Measurements from ENCODE around the gene THAP7. TPM values are rescaled to one million over a fixed set of nuclear protein-coding genes. Genes with fewer than 3 reads are reported as not detected.
A peak's percentile ranks its signal among the peaks of the same experiment; 100 is the strongest.

THAP7 gene
- total RNA-seq, 1 experiment from 2014 or later, result 19.3 TPM

- POLR2A ChIA-PET, result no interaction called here
- H3K4me3 Mint-ChIP-seq, result peak overlapping the region; percentile 85
- H3K9me3 Mint-ChIP-seq, result no peaks in the 10 kb centered on the region
- DNase-seq (ENCODE audit: low spot score) (no peak), ATAC-seq (peak; percentile 8)
- H3K36me3 Mint-ChIP-seq, result no peaks in the 10 kb centered on the region
- CTCF ChIA-PET, result interaction anchor here (1.4 to 2.7 kb wide), 3 partner anchors 15 to 89 kb away, joined by 3 to 19 read pairs (median 3); partner anchors contain the start of gene LZTR1
- TF ChIP-seq JUN (CRISPR knock-in tag; IDR thresholded peaks at IDR 0.05), result no peak
- no peak for TF ChIP-seq NFATC4 (CRISPR knock-in tag; IDR thresholded peaks at IDR 0.05)
- 0 out of 2 replicates have a peak, but pooled peaks have one; percentile 25 for TF ChIP-seq PRDM15 (CRISPR knock-in tag; IDR thresholded peaks at IDR 0.05)
- TF ChIP-seq MAX (CRISPR knock-in tag; IDR thresholded peaks at IDR 0.05), result no peak
- TF ChIP-seq GRHL2 (CRISPR knock-in tag; IDR thresholded peaks at IDR 0.05; ENCODE audit: insufficient replicate concordance, severe bottlenecking), result no peak
- 0 out of 2 replicates have a peak, but pooled peaks have one; percentile 33 for TF ChIP-seq FOXP1 (CRISPR knock-in tag; IDR thresholded peaks at IDR 0.05; ENCODE audit: borderline replicate concordance)
- TF ChIP-seq TEAD4 (CRISPR knock-in tag; IDR thresholded peaks at IDR 0.05), result no peak
- no peak for TF ChIP-seq ZNF317 (CRISPR knock-in tag; IDR thresholded peaks at IDR 0.05; ENCODE audit: borderline replicate concordance, low read depth)
- H3K27me3 Mint-ChIP-seq (ENCODE audit: low read depth), result peaks cover 16% of the 10 kb centered on the region
- peaks cover 36% of the 10 kb centered on the region for H3K4me1 Mint-ChIP-seq
- peak overlapping the region; percentile 89; the same call in 1 of the 2 replicates for H3K27ac Mint-ChIP-seq
Measured at GRCh38 chr22:21013657-21014201, 11.8 kb upstream of the THAP7 start.

- Mint-ChIP-seq H3K36me3 (no peaks in the 10 kb centered on the region), H3K9me3 (no peaks in the 10 kb centered on the region), H3K27ac (no peak overlapping the region), H3K27me3 (ENCODE audit: low read depth) (peaks cover 15% of the 10 kb centered on the region), H3K4me3 (peak overlapping the region; percentile 85), H3K4me1 (peaks cover 36% of the 10 kb centered on the region)
- ATAC-seq, result no peak
- no peak for TF ChIP-seq PRRX2 (CRISPR knock-in tag; IDR thresholded peaks at IDR 0.05)
- TF ChIP-seq ZBTB43 (CRISPR knock-in tag; IDR thresholded peaks at IDR 0.05), result no peak
- no peak for TF ChIP-seq EMX1 (CRISPR knock-in tag; IDR thresholded peaks at IDR 0.05)
- TF ChIP-seq, protein P1, sequence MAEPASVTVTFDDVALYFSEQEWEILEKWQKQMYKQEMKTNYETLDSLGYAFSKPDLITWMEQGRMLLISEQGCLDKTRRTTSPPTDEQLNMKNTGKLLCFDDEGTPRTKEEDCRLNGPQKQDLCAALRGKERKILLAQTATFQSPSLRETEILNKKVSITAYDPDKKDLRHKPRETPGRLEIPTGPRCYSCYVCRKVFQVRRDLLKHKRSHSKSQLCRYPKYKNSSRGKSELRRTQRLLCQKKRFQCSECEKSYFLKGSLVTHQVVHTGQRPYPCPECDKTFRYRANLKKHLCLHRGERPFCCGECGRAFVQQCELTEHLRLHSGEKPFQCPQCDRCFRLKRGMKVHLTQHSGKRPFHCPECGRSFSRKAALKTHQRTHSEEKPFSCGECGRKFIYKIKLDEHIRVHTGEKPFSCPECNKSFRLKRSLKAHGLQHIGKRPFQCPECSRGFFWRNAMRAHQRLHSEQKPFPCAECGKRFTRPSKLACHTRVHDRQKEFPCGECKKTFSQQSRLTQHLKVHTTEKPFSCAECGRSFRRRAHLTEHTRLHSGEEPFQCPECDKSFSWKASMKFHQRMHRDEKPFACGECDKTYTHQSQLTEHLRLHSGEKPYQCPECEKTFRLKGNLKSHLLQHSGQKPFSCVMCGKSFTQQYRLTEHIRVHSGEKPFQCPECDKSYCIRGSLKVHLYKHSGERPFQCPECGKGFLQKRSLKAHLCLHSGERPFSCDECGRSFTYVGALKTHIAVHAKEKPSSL (CRISPR knock-in tag; conservative IDR thresholded peaks at IDR 0.05), result no peak
- TF ChIP-seq ZSCAN18 (CRISPR knock-in tag; IDR thresholded peaks at IDR 0.05), result no peak
- ChIA-PET CTCF (interaction anchor here (0.6 to 2.7 kb wide), 3 partner anchors 8 to 121 kb away, joined by 4 to 19 read pairs (median 5); no protein-coding TSS in a partner anchor), POLR2A (no interaction called here)
- DNase-seq (ENCODE audit: low spot score), result no peak
Measured at GRCh38 chr22:21012446-21013407, 10.8 kb upstream of the THAP7 start.

All from WTC11 (cell line).